ENCODE results near the gene SMG5. TPM values are rescaled to one million over a fixed set of nuclear protein-coding genes. Genes with fewer than 3 reads are reported as not detected.
"Not testable (repeated sequence)": the region's sequence is repeated elsewhere in the genome, so short reads cannot be mapped to it uniquely, and the experiment has no call there.

SMG5 gene, protein sequence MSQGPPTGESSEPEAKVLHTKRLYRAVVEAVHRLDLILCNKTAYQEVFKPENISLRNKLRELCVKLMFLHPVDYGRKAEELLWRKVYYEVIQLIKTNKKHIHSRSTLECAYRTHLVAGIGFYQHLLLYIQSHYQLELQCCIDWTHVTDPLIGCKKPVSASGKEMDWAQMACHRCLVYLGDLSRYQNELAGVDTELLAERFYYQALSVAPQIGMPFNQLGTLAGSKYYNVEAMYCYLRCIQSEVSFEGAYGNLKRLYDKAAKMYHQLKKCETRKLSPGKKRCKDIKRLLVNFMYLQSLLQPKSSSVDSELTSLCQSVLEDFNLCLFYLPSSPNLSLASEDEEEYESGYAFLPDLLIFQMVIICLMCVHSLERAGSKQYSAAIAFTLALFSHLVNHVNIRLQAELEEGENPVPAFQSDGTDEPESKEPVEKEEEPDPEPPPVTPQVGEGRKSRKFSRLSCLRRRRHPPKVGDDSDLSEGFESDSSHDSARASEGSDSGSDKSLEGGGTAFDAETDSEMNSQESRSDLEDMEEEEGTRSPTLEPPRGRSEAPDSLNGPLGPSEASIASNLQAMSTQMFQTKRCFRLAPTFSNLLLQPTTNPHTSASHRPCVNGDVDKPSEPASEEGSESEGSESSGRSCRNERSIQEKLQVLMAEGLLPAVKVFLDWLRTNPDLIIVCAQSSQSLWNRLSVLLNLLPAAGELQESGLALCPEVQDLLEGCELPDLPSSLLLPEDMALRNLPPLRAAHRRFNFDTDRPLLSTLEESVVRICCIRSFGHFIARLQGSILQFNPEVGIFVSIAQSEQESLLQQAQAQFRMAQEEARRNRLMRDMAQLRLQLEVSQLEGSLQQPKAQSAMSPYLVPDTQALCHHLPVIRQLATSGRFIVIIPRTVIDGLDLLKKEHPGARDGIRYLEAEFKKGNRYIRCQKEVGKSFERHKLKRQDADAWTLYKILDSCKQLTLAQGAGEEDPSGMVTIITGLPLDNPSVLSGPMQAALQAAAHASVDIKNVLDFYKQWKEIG
- 10 to 100 TPM; 56.9 to 88.4 (median 61.0) TPM for total RNA-seq

- TF ChIP-seq POLR2A (IDR thresholded peaks at IDR 0.05), result peak in 1 of 2 donors; percentile 49
- TF ChIP-seq, protein P1, sequence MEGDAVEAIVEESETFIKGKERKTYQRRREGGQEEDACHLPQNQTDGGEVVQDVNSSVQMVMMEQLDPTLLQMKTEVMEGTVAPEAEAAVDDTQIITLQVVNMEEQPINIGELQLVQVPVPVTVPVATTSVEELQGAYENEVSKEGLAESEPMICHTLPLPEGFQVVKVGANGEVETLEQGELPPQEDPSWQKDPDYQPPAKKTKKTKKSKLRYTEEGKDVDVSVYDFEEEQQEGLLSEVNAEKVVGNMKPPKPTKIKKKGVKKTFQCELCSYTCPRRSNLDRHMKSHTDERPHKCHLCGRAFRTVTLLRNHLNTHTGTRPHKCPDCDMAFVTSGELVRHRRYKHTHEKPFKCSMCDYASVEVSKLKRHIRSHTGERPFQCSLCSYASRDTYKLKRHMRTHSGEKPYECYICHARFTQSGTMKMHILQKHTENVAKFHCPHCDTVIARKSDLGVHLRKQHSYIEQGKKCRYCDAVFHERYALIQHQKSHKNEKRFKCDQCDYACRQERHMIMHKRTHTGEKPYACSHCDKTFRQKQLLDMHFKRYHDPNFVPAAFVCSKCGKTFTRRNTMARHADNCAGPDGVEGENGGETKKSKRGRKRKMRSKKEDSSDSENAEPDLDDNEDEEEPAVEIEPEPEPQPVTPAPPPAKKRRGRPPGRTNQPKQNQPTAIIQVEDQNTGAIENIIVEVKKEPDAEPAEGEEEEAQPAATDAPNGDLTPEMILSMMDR (IDR thresholded peaks at IDR 0.05), result no peak
- WGBS, 2 donors, result 1% methylated on average over 36 to 38 of the region's 50 CpGs
- H3K4me3 ChIP-seq (ENCODE audit: low read depth, poor library complexity, severe bottlenecking), result peak within 1 kb of the TSS; percentile 84
- intact Hi-C loops (cut with DNase I; ENCODE audit: low total_unique reads), result no loop called here
- peak; percentile 96 to 99 for DNase-seq (ENCODE audit: low spot score in 2 of 2)
Observed at GRCh38 chr1:156282479-156283222, at the start of gene SMG5. TSS of gene SMG5 (minus strand) at chr1:156282825. CDS start at chr1:156282680, 145 bp downstream.

- not testable (repeated sequence) for H3K4me3 ChIP-seq (ENCODE audit: low read depth, poor library complexity, severe bottlenecking); DNase-seq (ENCODE audit: low spot score in 2 of 2)
- 91 to 95% methylated on average over 9 of the region's 9 CpGs for WGBS, 2 donors
- intact Hi-C loops (cut with DNase I; ENCODE audit: low total_unique reads), result loop anchor here (10.0 kb wide), 1 partner anchor 188 kb away; no protein-coding TSS in a partner anchor
Observed at GRCh38 chr1:156323179-156323578, 40.6 kb upstream of the SMG5 start.

GRCh38 chr1:156320560-156320959 is 37.9 kb upstream of the SMG5 start:
- no peak for DNase-seq (ENCODE audit: low spot score in 2 of 2)

DNA sequence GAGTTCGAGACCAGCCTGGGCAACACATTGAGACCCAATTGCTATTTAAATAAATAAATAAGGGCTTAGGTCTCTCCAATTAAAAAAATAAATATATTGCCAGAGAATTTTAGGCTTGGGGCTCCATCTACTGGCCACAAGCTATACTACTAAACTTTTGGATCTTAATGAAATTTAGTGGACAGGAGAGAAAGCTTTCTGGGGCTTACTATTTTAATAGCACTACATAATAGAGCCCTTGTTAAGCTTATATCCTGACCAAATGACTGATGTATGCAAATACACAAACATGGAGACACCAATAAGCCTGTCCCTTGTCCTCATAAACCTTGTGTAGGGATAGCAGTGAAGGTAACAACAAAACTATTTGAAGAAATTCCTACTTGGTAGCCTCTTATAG is 37.0 kb upstream of the SMG5 start:
- intact Hi-C loops (cut with DNase I; ENCODE audit: low total_unique reads), result loop anchor here (10.0 kb wide), 1 partner anchor 185 kb away; no protein-coding TSS in a partner anchor
- 58 to 67% methylated on average over 1 of the region's 1 CpG for WGBS, 2 donors
- TF ChIP-seq, protein P1 (IDR thresholded peaks at IDR 0.05), result no peak
- TF ChIP-seq POLR2A (IDR thresholded peaks at IDR 0.05), result no peak
- DNase-seq (ENCODE audit: low spot score in 2 of 2), result no peak
- no peak overlapping the region for H3K4me3 ChIP-seq (ENCODE audit: low read depth, poor library complexity, severe bottlenecking)

More at GRCh38 chr1:156320560-156320959, 37.9 kb upstream of the SMG5 start:
- intact Hi-C loops (cut with DNase I; ENCODE audit: low total_unique reads), result loop anchor here (10.0 kb wide), 1 partner anchor 186 kb away; no protein-coding TSS in a partner anchor
- H3K4me3 ChIP-seq (ENCODE audit: low read depth, poor library complexity, severe bottlenecking), result no peak overlapping the region
- 77 to 80% methylated on average over 3 of the region's 3 CpGs for WGBS, 2 donors
- TF ChIP-seq POLR2A (IDR thresholded peaks at IDR 0.05), result no peak
- TF ChIP-seq, protein P1 (IDR thresholded peaks at IDR 0.05), result no peak

DNA sequence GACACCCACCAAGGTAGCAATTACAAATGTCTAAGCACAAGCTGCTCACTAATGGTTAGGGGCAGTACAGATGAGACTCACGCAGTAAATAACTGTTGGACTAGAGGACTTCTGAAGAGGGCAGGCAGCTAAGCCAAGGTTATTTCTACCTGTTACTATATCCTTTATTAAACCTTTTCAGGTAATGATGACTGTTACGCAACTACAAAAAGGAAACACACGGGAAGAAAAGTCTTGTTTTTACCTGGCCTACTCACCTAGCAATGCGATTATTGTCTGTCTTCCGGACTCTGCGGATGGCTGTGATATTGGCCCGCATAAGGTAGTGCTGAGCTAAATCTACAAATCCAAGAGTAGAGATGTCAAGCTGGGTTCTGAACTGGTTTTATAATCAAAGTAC is 34.3 kb upstream of the SMG5 start:
- intact Hi-C loops (cut with DNase I; ENCODE audit: low total_unique reads), result no loop called here
- no peak for DNase-seq (ENCODE audit: low spot score in 2 of 2)
- TF ChIP-seq, protein P1 (IDR thresholded peaks at IDR 0.05), result no peak
- TF ChIP-seq POLR2A (IDR thresholded peaks at IDR 0.05), result no peak
- no peak overlapping the region for H3K4me3 ChIP-seq (ENCODE audit: low read depth, poor library complexity, severe bottlenecking)
- WGBS, 2 donors, result 90 to 91% methylated on average over 7 of the region's 7 CpGs

Measured in lower leg skin (tissue), 4 donors.